AG09319 (cell line): ENCODE data around the gene FAM120B.

ENCODE experiments used
- DNase-seq: peaks from one replicate; pipeline ENCODE4 v3.0.0-alpha.2; 2010; ENCODE audit warnings: low read depth; ENCODE audit errors: extremely low read depth
- CTCF ChIP-seq: IDR thresholded peaks from 2 replicates; pipeline ENCODE4 v1.5.1; 2011; ENCODE audit warnings: low read depth, mild to moderate bottlenecking, inconsistent platforms, low read length, moderate library complexity

FAM120B gene

GRCh38 chr6:170434117-170434820 is 127.7 kb downstream of the FAM120B start:
- no peak for DNase-seq
- TF ChIP-seq CTCF, result no peak

GRCh38 chr6:170434821-170435155 is 128.2 kb downstream of the FAM120B start:
- TF ChIP-seq CTCF, result no peak
- no peak for DNase-seq

GRCh38 chr6:170435766-170436165 is 129.2 kb downstream of the FAM120B start:
- no peak for TF ChIP-seq CTCF
- DNase-seq, result no peak

- TF ChIP-seq CTCF, result no peak
- DNase-seq, result no peak
Observed at GRCh38 chr6:170436209-170436809, 129.8 kb downstream of the FAM120B start.

- no peak for TF ChIP-seq CTCF
- no peak for DNase-seq
Observed at GRCh38 chr6:170437719-170438401, 131.3 kb downstream of the FAM120B start.

- TF ChIP-seq CTCF, result no peak
- peak; percentile 98 for DNase-seq
Observed at GRCh38 chr6:170438402-170438753, 131.8 kb downstream of the FAM120B start.

GRCh38 chr6:170438861-170439260 is 132.3 kb downstream of the FAM120B start:
- no peak for TF ChIP-seq CTCF
- no peak for DNase-seq
